OCI-LY3 (cell line): ENCODE results near the gene CDH1.

ENCODE experiments used
- H2AFZ ChIP-seq: fragments of 200-600, 300-600 bp; shearing (Covaris generic); 2 replicates; pipeline ENCODE4 v1.6.0; 2014; ENCODE audit warnings: antibody characterized with exemption, low read depth, low read length
- H3K27ac ChIP-seq: fragments of 200-600, 300-600 bp; sonication (generic); 2 replicates; pipeline ENCODE4 v1.5.1; 2014; ENCODE audit warnings: mild to moderate bottlenecking, low read length, moderate library complexity, mixed read lengths
- H3K27me3 ChIP-seq: fragments of 200-600, 300-600 bp; sonication (generic); 2 replicates; pipeline ENCODE4 v1.6.1; 2014; ENCODE audit warnings: low read depth, low read length, mixed read lengths
- H3K36me3 ChIP-seq: fragments of 200-600, 300-600 bp; sonication (generic); replicated peaks from 2 replicates; pipeline ENCODE3; 2014; ENCODE audit warnings: low read depth, low read length, mixed read lengths
- H3K4me1 ChIP-seq: fragments of 300-600, 200-600 bp; sonication (generic); 2 replicates; pipeline ENCODE4 v1.6.1; 2014; ENCODE audit warnings: low read length, mixed read lengths
- H3K4me2 ChIP-seq: fragments of 200-600, 300-600 bp; sonication (generic); 2 replicates; pipeline ENCODE4 v1.6.1; 2014; ENCODE audit warnings: low read length, mixed read lengths
- H3K4me3 ChIP-seq: fragments of 300-600, 200-600 bp; sonication (generic); 2 replicates; pipeline ENCODE4 v1.5.1; 2014; ENCODE audit warnings: antibody characterized with exemption, mild to moderate bottlenecking, low read length, moderate library complexity
- H3K79me2 ChIP-seq: fragments of 300-600, 200-600 bp; shearing (Covaris generic); 2 replicates; pipeline ENCODE4 v1.6.1; 2014; ENCODE audit warnings: mild to moderate bottlenecking, low read length, mixed read lengths
- H3K9ac ChIP-seq: fragments of 300-600, 200-600 bp; shearing (Covaris generic); 2 replicates; pipeline ENCODE4 v1.6.0; 2014; ENCODE audit warnings: mild to moderate bottlenecking, low read length, moderate library complexity
- H3K9me3 ChIP-seq: fragments of 200-600, 300-600 bp; shearing (Covaris generic); 2 replicates; pipeline ENCODE4 v1.6.1; 2014; ENCODE audit warnings: low read length, mixed read lengths; ENCODE audit not compliant: insufficient read depth
- H4K20me1 ChIP-seq: fragments of 200-600, 300-600 bp; sonication (generic); 2 replicates; pipeline ENCODE4 v1.6.1; 2016; ENCODE audit warnings: low read length, mixed read lengths; ENCODE audit not compliant: insufficient read depth
- EZH2phosphoT487 ChIP-seq: fragments of 200-600 bp; shearing (Covaris generic); IDR thresholded peaks from 2 replicates; pipeline ENCODE4 v1.6.1; 2018; ENCODE audit warnings: antibody characterized with exemption, mixed run types, low read depth
- TF ChIP-seq, protein P1 (sequence below): fragments of 200-600, 300-600 bp; sonication (generic); IDR thresholded peaks from 2 replicates; pipeline ENCODE4 v1.5.1; 2014; ENCODE audit warnings: antibody characterized with exemption, low read length, low read depth

CDH1 gene

DNA sequence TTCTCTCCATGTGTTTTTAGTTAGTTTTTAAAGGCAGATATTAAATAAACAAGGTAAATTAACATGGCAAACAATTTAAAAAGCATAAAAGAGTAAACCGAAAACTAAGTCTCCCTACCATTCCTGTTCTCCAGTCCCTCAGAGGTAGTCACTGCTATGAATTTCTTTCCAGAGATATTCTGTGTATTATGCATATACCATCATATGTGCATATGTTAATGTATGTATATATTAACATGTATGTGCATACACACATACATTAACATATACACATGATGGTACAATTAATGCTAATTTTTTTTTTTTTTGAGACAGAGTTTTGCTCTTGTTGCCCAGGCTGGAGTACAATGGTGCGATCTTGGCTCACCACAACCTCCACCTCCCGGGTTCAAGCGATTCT lies 138.8 kb downstream of the CDH1 start:
- no peak overlapping the region for H3K27ac ChIP-seq
- H3K27me3 ChIP-seq: no peaks in the 10 kb centered on the region
- H3K79me2 ChIP-seq: no peaks in the 10 kb centered on the region
- no peak for TF ChIP-seq EZH2phosphoT487
- TF ChIP-seq, protein P1, sequence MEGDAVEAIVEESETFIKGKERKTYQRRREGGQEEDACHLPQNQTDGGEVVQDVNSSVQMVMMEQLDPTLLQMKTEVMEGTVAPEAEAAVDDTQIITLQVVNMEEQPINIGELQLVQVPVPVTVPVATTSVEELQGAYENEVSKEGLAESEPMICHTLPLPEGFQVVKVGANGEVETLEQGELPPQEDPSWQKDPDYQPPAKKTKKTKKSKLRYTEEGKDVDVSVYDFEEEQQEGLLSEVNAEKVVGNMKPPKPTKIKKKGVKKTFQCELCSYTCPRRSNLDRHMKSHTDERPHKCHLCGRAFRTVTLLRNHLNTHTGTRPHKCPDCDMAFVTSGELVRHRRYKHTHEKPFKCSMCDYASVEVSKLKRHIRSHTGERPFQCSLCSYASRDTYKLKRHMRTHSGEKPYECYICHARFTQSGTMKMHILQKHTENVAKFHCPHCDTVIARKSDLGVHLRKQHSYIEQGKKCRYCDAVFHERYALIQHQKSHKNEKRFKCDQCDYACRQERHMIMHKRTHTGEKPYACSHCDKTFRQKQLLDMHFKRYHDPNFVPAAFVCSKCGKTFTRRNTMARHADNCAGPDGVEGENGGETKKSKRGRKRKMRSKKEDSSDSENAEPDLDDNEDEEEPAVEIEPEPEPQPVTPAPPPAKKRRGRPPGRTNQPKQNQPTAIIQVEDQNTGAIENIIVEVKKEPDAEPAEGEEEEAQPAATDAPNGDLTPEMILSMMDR: no peak
- no peak overlapping the region for H3K9ac ChIP-seq
- H4K20me1 ChIP-seq: no peaks in the 10 kb centered on the region
- H3K4me1 ChIP-seq: no peaks in the 10 kb centered on the region
- H3K36me3 ChIP-seq: peaks cover 47% of the 10 kb centered on the region
- H3K4me2 ChIP-seq: no peak overlapping the region
- no peak overlapping the region for H2AFZ ChIP-seq
- no peaks in the 10 kb centered on the region for H3K9me3 ChIP-seq
- H3K4me3 ChIP-seq: no peak overlapping the region

DNA sequence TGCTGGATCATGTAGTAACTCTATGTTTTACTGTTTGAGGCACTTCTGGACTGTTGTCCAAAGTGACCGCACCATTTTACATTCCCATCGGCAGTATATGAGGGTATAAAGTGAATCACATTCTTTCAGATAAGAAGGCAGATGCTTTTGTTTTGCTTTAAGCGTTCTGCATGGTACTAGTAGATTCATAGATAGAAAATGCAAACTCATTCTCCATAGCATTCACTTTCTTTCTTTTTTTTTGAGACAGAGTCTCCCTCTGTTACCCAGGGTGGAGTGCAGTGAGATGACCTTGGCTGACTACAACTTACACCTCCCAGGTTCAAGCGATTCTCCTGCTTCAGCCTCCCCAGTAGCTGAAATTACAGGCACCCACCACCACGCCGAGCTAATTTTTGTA lies 146.6 kb downstream of the CDH1 start:
- Histone ChIP-seq H3K9ac (no peak overlapping the region), H3K36me3 (peaks cover 22% of the 10 kb centered on the region), H4K20me1 (no peaks in the 10 kb centered on the region), H3K4me2 (no peak overlapping the region), H3K79me2 (no peaks in the 10 kb centered on the region), H3K27ac (no peak overlapping the region), H3K4me3 (no peak overlapping the region), H3K27me3 (no peaks in the 10 kb centered on the region), H3K4me1 (peaks cover 4% of the 10 kb centered on the region; the same call in 1 of the 2 replicates), H2AFZ (no peak overlapping the region), H3K9me3 (no peaks in the 10 kb centered on the region)
- TF ChIP-seq, protein P1: no peak
- no peak for TF ChIP-seq EZH2phosphoT487

DNA sequence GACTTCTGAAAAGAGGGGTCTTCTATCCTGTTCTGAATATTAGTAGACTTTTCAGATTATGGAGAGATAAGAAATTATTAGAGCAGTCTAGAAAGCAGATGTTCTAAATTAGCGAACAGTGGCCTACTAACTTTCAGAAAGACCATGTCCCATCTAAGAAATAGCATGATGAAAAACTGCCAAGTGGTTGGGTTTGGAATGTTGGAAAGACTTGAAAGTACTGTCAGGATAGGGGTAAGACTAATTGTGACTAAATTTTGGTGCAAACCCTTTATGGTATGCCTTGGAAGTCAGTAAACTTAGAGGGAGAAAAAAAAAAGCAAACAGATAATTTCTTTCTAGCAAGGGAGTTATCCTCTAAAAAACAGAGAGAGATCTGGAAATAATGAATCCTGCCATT lies 147.3 kb downstream of the CDH1 start:
- H3K4me2 ChIP-seq: no peak overlapping the region
- no peaks in the 10 kb centered on the region for H3K9me3 ChIP-seq
- no peak overlapping the region for H3K4me3 ChIP-seq
- no peak overlapping the region for H3K27ac ChIP-seq
- H3K36me3 ChIP-seq: peaks cover 22% of the 10 kb centered on the region
- no peak overlapping the region for H2AFZ ChIP-seq
- peaks cover 4% of the 10 kb centered on the region; the same call in 1 of the 2 replicates for H3K4me1 ChIP-seq
- H4K20me1 ChIP-seq: no peaks in the 10 kb centered on the region
- TF ChIP-seq, protein P1: no peak
- no peak for TF ChIP-seq EZH2phosphoT487
- H3K27me3 ChIP-seq: no peaks in the 10 kb centered on the region
- H3K79me2 ChIP-seq: no peaks in the 10 kb centered on the region
- H3K9ac ChIP-seq: no peak overlapping the region
